K562 (cell line): ENCODE measurements around the gene C8A. TPM values are rescaled to one million over a fixed set of nuclear protein-coding genes. Genes with fewer than 3 reads are reported as not detected.

Experiments
- ATAC-seq: fragments of 200-7000 bp; cut with Tn5 transposase; 3 replicates; pipeline ENCODE4 v1.9.1; 2020; ENCODE audit warnings: moderate library complexity
- BruUV-seq: library from RNA; stranded (reverse); fragments of 400-500 nt; replicated peaks from 2 replicates; lab custom pipeline; 2021; lab: Mats Ljungman, UMichigan
- CTCF ChIA-PET: fragments of 300-600 bp; formaldehyde crosslinking; extraction: SDS; loops from one replicate; lab custom pipeline; 2021; ENCODE audit warnings: low intra/inter-chr PET ratio; lab: Yijun Ruan, JAX
- POLR2A ChIA-PET: fragments of 300-600, 350-650 bp; sonication (Branson Sonifier 250); formaldehyde crosslinking; extraction: SDS; loops from one replicate; lab custom pipeline; 2021; ENCODE audit warnings: antibody characterized with exemption, inconsistent platforms; lab: Yijun Ruan, JAX
- DNase-seq, 4 experiments: peaks; one replicate each; pipeline versions ENCODE4 v3.0.0 to v3.0.0-alpha.2; 2011 to 2018; ENCODE audit warnings: low spot score in 3 of 4, mixed read lengths in 3 of 4; ENCODE audit errors: extremely low read depth in 1 of 4
- FAIRE-seq: peaks from 2 replicates; lab custom pipeline; 2011; peaks lifted over from hg19 to GRCh38; lab: Jason Lieb, UNC
- H2AFZ ChIP-seq: 2 replicates; pipeline ENCODE4 v1.6.0; 2011; ENCODE audit warnings: low read depth, low read length, control low read depth, inconsistent platforms
- H3K27ac ChIP-seq: fragments of 200-600 bp; 3 replicates; pipeline ENCODE4 v1.8.0; 2011; ENCODE audit warnings: low read depth, mild to moderate bottlenecking, control low read depth, inconsistent platforms, low read length, moderate library complexity, mixed read lengths; ENCODE audit errors: extremely low read depth
- H3K27me3 ChIP-seq, 2 experiments: fragments of 300-600 bp in 1 of 2; 2 replicates in 1 of 2; 3 replicates in 1 of 2; pipeline versions ENCODE4 v1.6.0 to v1.8.0; 2011; ENCODE audit warnings: inconsistent platforms in 2 of 2, low read length in 2 of 2, mild to moderate bottlenecking in 1 of 2, mixed read lengths in 1 of 2, moderate library complexity in 1 of 2; ENCODE audit not compliant: control insufficient read depth in 2 of 2, insufficient read depth in 2 of 2
- H3K36me3 ChIP-seq: fragments of 300-600 bp; 3 replicates; pipeline ENCODE4 v1.8.0; 2011; ENCODE audit warnings: mild to moderate bottlenecking, low read length, inconsistent platforms; ENCODE audit not compliant: control insufficient read depth, insufficient read depth
- H3K4me1 ChIP-seq, 2 experiments: fragments of 200-600 bp in 1 of 2; replicated peaks in 1 of 2; 2 replicates in 1 of 2; 3 replicates in 1 of 2; pipeline versions ENCODE4 v1.5.1 to v1.8.0; 2011; ENCODE audit warnings: inconsistent platforms in 2 of 2, low read length in 2 of 2, mild to moderate bottlenecking in 1 of 2, mixed read lengths in 1 of 2, moderate library complexity in 1 of 2; ENCODE audit not compliant: control insufficient read depth in 2 of 2, insufficient read depth in 2 of 2
- H3K4me2 ChIP-seq: 2 replicates; pipeline ENCODE4 v1.6.1; 2011; ENCODE audit warnings: low read length, control low read depth, inconsistent platforms, mixed read lengths; ENCODE audit not compliant: insufficient read depth
- H3K4me3 ChIP-seq: fragments of 200-600 bp; sonication (generic), shearing (Covaris generic); 2 replicates; pipeline ENCODE4 v1.5.1; 2016; ENCODE audit warnings: control low read depth, inconsistent platforms
- H3K79me2 ChIP-seq: fragments of 200-600 bp; 3 replicates; pipeline ENCODE4 v1.8.0; 2011; ENCODE audit warnings: low read length, inconsistent platforms; ENCODE audit not compliant: control insufficient read depth, insufficient read depth
- H3K9ac ChIP-seq, 2 experiments: 2 replicates each; pipeline versions ENCODE4 v1.6.0 to v1.6.1; 2011; ENCODE audit warnings: low read depth in 2 of 2, low read length in 2 of 2, control low read depth in 1 of 2, inconsistent platforms in 1 of 2, mild to moderate bottlenecking in 1 of 2, mixed read lengths in 1 of 2; ENCODE audit not compliant: insufficient read depth in 1 of 2
- H3K9me1 ChIP-seq: one replicate; pipeline ENCODE4 v1.6.0; 2011; ENCODE audit warnings: inconsistent platforms, mild to moderate bottlenecking, low read length, moderate library complexity; ENCODE audit not compliant: control insufficient read depth, insufficient read depth
- H3K9me3 ChIP-seq: replicated peaks from 2 replicates; pipeline ENCODE4 v1.5.1; 2011; ENCODE audit warnings: low read depth, low read length, inconsistent platforms; ENCODE audit not compliant: control insufficient read depth, insufficient read depth
- H4K20me1 ChIP-seq: replicated peaks from 2 replicates; pipeline ENCODE4 v1.6.1; 2011; ENCODE audit warnings: low read length, inconsistent platforms, mixed read lengths; ENCODE audit not compliant: control insufficient read depth, insufficient read depth
- E2F6 ChIP-seq, 2 experiments: IDR thresholded peaks; 2 replicates each; pipeline ENCODE4 v1.6.1; 2011; ENCODE audit warnings: borderline replicate concordance in 1 of 2, control low read depth in 1 of 2, low read depth in 1 of 2, low read length in 1 of 2, mild to moderate bottlenecking in 1 of 2, mixed read lengths in 1 of 2, moderate library complexity in 1 of 2; ENCODE audit not compliant: insufficient read depth in 1 of 2, insufficient read length in 1 of 2, poor library complexity in 1 of 2, severe bottlenecking in 1 of 2; ENCODE audit errors: extremely low read depth in 1 of 2
- ZNF175 ChIP-seq: fragments of 200-800 bp; sonication (Bioruptor generic); IDR thresholded peaks from 2 replicates; pipeline ENCODE4 v1.6.1; 2016; ENCODE audit warnings: low read depth, mild to moderate bottlenecking, missing genetic modification characterization, missing compliant biosample characterization
- ZNF311 ChIP-seq: fragments of 250-450 bp; sonication (Bioruptor Pico); IDR thresholded peaks from 2 replicates; pipeline ENCODE4 v1.4.0; 2020; ENCODE audit warnings: mild to moderate bottlenecking, moderate library complexity
- WGBS: fragments of 100-300 bp; shearing (Covaris generic); methylation state at CpG from one replicate; pipeline ENCODE4 v1.1.6; 2016; ENCODE audit warnings: low coverage, mixed read lengths; ENCODE audit not compliant: insufficient coverage; ENCODE audit errors: missing lambda C conversion rate; 5-methylcytosine and 5-hydroxymethylcytosine counted together
- in situ Hi-C: fragments of 300-500 bp; cut with MboI; formaldehyde crosslinking; loops from 4 replicates; pipeline ENCODE4 v1.15.0; 2018; ENCODE audit warnings: inconsistent platforms, mixed read lengths
- intact Hi-C: fragments of 100-400 bp; cut with micrococcal nuclease; formaldehyde crosslinking; loops from 2 replicates; pipeline ENCODE4 v1.14.2; 2022
- polyA plus RNA-seq, 8 experiments: library from polyadenylated mRNA; depleted of rRNA in 4 of 8; stranded (reverse) in 5 of 8; unstranded in 3 of 8; fragments of >200 nt; fragmentation: Nextera tagmentation in 2 of 8; fragmentation: Illumina TruSeq in 1 of 8; extraction: Ambion mirVana in 2 of 8; extraction: Trizol in 1 of 8; gene quantifications; 2 replicates each; pipeline versions ENCODE4 v1.2.1 to v1.2.3, GENCODE V29; 2011 to 2014; ENCODE audit warnings: inconsistent platforms in 1 of 8, missing spikeins in 1 of 8
- total RNA-seq, 7 experiments: library from RNA; depleted of rRNA in 6 of 7; stranded (reverse); fragments of >200 nt in 6 of 7; fragmentation: Illumina TruSeq in 2 of 7; extraction: Trizol in 2 of 7; gene quantifications; 2 replicates each; pipeline versions ENCODE4 v1.2.1 to v1.2.3, GENCODE V29; 2011 to 2021; ENCODE audit warnings: low replicate concordance in 1 of 7
- TF ChIP-seq, protein P1 (sequence below): fragments of 450-650 bp; IDR thresholded peaks from 2 replicates; pipeline ENCODE4 v1.6.1; 2017; ENCODE audit warnings: antibody characterized with exemption, mild to moderate bottlenecking
- TF ChIP-seq, protein P2 (sequence below): fragments of 450-650 bp; IDR thresholded peaks from 2 replicates; pipeline ENCODE4 v1.6.1; 2016; ENCODE audit warnings: mild to moderate bottlenecking, moderate library complexity

Gene C8A
- total and polyA plus RNA-seq, 9 of the 15 experiments (the other 6 are each of a cell fraction or from before 2014, with no cell fraction given) = 0.09 TPM; not detected in 8

DNA sequence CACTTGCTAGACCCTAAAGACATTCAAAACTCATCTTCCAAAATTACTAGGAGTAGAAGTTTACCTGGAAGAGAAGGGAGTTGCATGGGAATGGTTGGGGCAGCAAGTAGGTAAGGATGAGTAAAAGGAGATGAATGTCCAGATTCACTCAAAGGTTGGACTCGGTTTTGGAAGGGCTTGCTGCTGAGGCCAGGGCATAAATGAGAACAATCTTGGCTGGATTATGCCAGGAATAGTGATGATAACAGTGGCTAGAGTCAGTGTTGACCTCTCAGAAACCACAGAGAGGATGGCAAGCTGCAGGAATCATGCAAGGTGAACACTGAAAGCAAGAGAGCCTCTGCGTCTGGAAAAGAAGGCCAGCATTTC, 43.4 kb downstream of the C8A start:
- BruUV-seq = no TSS peak
- in situ Hi-C loops (no loop called here), intact Hi-C loops (no loop called here)
- no peak overlapping the region for H2AFZ ChIP-seq
- no peak overlapping the region for H3K27ac ChIP-seq
- H3K9ac ChIP-seq = no peak overlapping the region
- no peak for DNase-seq
- H4K20me1 ChIP-seq = no peaks in the 10 kb centered on the region
- H3K4me2 ChIP-seq = no peak overlapping the region
- no peaks in the 10 kb centered on the region for H3K9me3 ChIP-seq
- no peaks in the 10 kb centered on the region for H3K36me3 ChIP-seq
- FAIRE-seq = no peak
- no peaks in the 10 kb centered on the region for H3K27me3 ChIP-seq
- H3K9me1 ChIP-seq = no peaks in the 10 kb centered on the region
- CTCF ChIA-PET = no interaction called here
- no peaks in the 10 kb centered on the region for H3K79me2 ChIP-seq
- no peaks in the 10 kb centered on the region for H3K4me1 ChIP-seq
- 4% methylated on average over 2 of the region's 2 CpGs for WGBS
- H3K4me3 ChIP-seq = no peak overlapping the region
- ATAC-seq = no peak
- POLR2A ChIA-PET = no interaction called here
- TF ChIP-seq ZNF311 (no peak), ZNF175 (CRISPR knock-in tag) (no peak), E2F6 (IDR thresholded peaks at IDR 0.05; ENCODE audit: borderline replicate concordance in 1 of 2, extremely low read depth in 1 of 2, insufficient read depth in 1 of 2, insufficient read length in 1 of 2, low read depth in 1 of 2, low read length in 1 of 2, poor library complexity in 1 of 2, severe bottlenecking in 1 of 2) (no peak)
- TF ChIP-seq, protein P1, sequence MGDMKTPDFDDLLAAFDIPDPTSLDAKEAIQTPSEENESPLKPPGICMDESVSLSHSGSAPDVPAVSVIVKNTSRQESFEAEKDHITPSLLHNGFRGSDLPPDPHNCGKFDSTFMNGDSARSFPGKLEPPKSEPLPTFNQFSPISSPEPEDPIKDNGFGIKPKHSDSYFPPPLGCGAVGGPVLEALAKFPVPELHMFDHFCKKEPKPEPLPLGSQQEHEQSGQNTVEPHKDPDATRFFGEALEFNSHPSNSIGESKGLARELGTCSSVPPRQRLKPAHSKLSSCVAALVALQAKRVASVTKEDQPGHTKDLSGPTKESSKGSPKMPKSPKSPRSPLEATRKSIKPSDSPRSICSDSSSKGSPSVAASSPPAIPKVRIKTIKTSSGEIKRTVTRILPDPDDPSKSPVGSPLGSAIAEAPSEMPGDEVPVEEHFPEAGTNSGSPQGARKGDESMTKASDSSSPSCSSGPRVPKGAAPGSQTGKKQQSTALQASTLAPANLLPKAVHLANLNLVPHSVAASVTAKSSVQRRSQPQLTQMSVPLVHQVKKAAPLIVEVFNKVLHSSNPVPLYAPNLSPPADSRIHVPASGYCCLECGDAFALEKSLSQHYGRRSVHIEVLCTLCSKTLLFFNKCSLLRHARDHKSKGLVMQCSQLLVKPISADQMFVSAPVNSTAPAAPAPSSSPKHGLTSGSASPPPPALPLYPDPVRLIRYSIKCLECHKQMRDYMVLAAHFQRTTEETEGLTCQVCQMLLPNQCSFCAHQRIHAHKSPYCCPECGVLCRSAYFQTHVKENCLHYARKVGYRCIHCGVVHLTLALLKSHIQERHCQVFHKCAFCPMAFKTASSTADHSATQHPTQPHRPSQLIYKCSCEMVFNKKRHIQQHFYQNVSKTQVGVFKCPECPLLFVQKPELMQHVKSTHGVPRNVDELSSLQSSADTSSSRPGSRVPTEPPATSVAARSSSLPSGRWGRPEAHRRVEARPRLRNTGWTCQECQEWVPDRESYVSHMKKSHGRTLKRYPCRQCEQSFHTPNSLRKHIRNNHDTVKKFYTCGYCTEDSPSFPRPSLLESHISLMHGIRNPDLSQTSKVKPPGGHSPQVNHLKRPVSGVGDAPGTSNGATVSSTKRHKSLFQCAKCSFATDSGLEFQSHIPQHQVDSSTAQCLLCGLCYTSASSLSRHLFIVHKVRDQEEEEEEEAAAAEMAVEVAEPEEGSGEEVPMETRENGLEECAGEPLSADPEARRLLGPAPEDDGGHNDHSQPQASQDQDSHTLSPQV = no peak
- TF ChIP-seq, protein P2, sequence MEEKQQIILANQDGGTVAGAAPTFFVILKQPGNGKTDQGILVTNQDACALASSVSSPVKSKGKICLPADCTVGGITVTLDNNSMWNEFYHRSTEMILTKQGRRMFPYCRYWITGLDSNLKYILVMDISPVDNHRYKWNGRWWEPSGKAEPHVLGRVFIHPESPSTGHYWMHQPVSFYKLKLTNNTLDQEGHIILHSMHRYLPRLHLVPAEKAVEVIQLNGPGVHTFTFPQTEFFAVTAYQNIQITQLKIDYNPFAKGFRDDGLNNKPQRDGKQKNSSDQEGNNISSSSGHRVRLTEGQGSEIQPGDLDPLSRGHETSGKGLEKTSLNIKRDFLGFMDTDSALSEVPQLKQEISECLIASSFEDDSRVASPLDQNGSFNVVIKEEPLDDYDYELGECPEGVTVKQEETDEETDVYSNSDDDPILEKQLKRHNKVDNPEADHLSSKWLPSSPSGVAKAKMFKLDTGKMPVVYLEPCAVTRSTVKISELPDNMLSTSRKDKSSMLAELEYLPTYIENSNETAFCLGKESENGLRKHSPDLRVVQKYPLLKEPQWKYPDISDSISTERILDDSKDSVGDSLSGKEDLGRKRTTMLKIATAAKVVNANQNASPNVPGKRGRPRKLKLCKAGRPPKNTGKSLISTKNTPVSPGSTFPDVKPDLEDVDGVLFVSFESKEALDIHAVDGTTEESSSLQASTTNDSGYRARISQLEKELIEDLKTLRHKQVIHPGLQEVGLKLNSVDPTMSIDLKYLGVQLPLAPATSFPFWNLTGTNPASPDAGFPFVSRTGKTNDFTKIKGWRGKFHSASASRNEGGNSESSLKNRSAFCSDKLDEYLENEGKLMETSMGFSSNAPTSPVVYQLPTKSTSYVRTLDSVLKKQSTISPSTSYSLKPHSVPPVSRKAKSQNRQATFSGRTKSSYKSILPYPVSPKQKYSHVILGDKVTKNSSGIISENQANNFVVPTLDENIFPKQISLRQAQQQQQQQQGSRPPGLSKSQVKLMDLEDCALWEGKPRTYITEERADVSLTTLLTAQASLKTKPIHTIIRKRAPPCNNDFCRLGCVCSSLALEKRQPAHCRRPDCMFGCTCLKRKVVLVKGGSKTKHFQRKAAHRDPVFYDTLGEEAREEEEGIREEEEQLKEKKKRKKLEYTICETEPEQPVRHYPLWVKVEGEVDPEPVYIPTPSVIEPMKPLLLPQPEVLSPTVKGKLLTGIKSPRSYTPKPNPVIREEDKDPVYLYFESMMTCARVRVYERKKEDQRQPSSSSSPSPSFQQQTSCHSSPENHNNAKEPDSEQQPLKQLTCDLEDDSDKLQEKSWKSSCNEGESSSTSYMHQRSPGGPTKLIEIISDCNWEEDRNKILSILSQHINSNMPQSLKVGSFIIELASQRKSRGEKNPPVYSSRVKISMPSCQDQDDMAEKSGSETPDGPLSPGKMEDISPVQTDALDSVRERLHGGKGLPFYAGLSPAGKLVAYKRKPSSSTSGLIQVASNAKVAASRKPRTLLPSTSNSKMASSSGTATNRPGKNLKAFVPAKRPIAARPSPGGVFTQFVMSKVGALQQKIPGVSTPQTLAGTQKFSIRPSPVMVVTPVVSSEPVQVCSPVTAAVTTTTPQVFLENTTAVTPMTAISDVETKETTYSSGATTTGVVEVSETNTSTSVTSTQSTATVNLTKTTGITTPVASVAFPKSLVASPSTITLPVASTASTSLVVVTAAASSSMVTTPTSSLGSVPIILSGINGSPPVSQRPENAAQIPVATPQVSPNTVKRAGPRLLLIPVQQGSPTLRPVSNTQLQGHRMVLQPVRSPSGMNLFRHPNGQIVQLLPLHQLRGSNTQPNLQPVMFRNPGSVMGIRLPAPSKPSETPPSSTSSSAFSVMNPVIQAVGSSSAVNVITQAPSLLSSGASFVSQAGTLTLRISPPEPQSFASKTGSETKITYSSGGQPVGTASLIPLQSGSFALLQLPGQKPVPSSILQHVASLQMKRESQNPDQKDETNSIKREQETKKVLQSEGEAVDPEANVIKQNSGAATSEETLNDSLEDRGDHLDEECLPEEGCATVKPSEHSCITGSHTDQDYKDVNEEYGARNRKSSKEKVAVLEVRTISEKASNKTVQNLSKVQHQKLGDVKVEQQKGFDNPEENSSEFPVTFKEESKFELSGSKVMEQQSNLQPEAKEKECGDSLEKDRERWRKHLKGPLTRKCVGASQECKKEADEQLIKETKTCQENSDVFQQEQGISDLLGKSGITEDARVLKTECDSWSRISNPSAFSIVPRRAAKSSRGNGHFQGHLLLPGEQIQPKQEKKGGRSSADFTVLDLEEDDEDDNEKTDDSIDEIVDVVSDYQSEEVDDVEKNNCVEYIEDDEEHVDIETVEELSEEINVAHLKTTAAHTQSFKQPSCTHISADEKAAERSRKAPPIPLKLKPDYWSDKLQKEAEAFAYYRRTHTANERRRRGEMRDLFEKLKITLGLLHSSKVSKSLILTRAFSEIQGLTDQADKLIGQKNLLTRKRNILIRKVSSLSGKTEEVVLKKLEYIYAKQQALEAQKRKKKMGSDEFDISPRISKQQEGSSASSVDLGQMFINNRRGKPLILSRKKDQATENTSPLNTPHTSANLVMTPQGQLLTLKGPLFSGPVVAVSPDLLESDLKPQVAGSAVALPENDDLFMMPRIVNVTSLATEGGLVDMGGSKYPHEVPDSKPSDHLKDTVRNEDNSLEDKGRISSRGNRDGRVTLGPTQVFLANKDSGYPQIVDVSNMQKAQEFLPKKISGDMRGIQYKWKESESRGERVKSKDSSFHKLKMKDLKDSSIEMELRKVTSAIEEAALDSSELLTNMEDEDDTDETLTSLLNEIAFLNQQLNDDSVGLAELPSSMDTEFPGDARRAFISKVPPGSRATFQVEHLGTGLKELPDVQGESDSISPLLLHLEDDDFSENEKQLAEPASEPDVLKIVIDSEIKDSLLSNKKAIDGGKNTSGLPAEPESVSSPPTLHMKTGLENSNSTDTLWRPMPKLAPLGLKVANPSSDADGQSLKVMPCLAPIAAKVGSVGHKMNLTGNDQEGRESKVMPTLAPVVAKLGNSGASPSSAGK = no peak
